ENCODE data around the gene ASCL4. TPM values are rescaled to one million over a fixed set of nuclear protein-coding genes. Genes with fewer than 3 reads are reported as not detected.

ASCL4 gene
- total RNA-seq, 4 donors from 2014 or later: not detected

DNA sequence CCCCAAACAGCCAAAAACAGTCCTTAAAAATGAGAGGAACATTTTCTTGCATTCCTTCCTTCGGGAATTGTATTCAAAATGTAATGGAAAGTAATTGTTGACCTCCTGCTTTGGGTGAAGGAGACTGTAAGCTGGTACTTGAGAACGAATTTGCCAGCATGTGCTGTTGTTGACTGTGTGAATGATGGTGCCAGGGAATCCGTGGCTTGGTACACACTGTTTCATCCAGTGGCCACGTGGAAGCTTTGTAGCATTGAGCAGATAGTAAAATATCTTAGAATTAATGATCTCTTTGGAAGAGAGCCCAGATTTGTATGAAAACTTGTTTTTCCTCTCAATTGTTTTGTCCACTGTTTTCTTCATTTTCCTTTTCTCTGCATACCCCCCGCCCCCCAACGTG lies 1.7 kb downstream of the ASCL4 start:
- H3K27me3 ChIP-seq: peaks cover 0 to 8% of the 10 kb centered on the region in 2 donors
- H3K4me1 ChIP-seq: no peaks in the 10 kb centered on the region
- no peaks in the 10 kb centered on the region for H3K36me3 ChIP-seq
- H3K4me3 ChIP-seq: no peak overlapping the region
- intact Hi-C loops (cut with DNase I; ENCODE audit: low total_unique reads): no loop called here
- H3K27ac ChIP-seq: no peak overlapping the region
- TF ChIP-seq POLR2A (IDR thresholded peaks at IDR 0.05) (no peak), CTCF (IDR thresholded peaks at IDR 0.05) (no peak)
- DNase-seq: no peak
- no peaks in the 10 kb centered on the region for H3K9me3 ChIP-seq

GRCh38 chr12:107778383-107779025 lies 4.0 kb downstream of the ASCL4 start:
- peaks cover 0 to 8% of the 10 kb centered on the region in 2 donors for H3K27me3 ChIP-seq
- H3K9me3 ChIP-seq: no peaks in the 10 kb centered on the region
- intact Hi-C loops (cut with DNase I; ENCODE audit: low total_unique reads): no loop called here
- DNase-seq: no peak
- H3K4me3 ChIP-seq: no peak overlapping the region
- no peaks in the 10 kb centered on the region for H3K4me1 ChIP-seq
- H3K36me3 ChIP-seq: no peaks in the 10 kb centered on the region
- TF ChIP-seq POLR2A (IDR thresholded peaks at IDR 0.05) (no peak), CTCF (IDR thresholded peaks at IDR 0.05) (no peak)
- no peak overlapping the region for H3K27ac ChIP-seq

GRCh38 chr12:107779077-107779831 lies 4.8 kb downstream of the ASCL4 start:
- TF ChIP-seq CTCF (IDR thresholded peaks at IDR 0.05) (no peak), POLR2A (IDR thresholded peaks at IDR 0.05) (no peak)
- Histone ChIP-seq H3K4me3 (no peak overlapping the region), H3K36me3 (no peaks in the 10 kb centered on the region), H3K4me1 (no peaks in the 10 kb centered on the region), H3K9me3 (no peaks in the 10 kb centered on the region), H3K27me3 (peaks cover 0 to 8% of the 10 kb centered on the region in 2 donors), H3K27ac (no peak overlapping the region)
- no peak for DNase-seq
- intact Hi-C loops (cut with DNase I; ENCODE audit: low total_unique reads): no loop called here

GRCh38 chr12:107780298-107780697 lies 5.8 kb downstream of the ASCL4 start:
- intact Hi-C loops (cut with DNase I; ENCODE audit: low total_unique reads): no loop called here
- no peak overlapping the region for H3K4me3 ChIP-seq
- H3K9me3 ChIP-seq: no peaks in the 10 kb centered on the region
- no peak for TF ChIP-seq CTCF (IDR thresholded peaks at IDR 0.05)
- no peak for TF ChIP-seq POLR2A (IDR thresholded peaks at IDR 0.05)
- H3K27me3 ChIP-seq: no peaks in the 10 kb centered on the region
- H3K27ac ChIP-seq: no peak overlapping the region
- H3K36me3 ChIP-seq: no peaks in the 10 kb centered on the region
- DNase-seq: no peak
- no peaks in the 10 kb centered on the region for H3K4me1 ChIP-seq

DNA sequence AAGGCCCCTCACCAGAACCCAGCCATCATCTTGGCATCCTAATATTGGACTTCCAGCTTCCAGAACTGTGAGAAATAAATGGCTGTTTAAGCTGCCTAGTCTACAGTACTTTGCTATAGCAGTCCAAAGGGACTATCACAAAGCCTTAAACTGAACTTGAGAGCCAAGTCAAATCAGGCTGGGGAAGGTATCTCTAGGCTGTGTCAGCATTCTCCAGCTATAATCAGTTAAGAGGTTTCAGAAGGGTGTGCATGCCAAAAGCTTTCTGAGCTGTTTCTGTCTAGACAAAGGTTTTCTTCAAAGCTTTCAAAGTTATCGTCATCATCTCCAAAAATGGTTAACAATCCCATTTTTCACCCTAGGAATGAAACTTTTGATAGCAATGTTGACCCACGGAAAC lies 7.6 kb downstream of the ASCL4 start:
- intact Hi-C loops (cut with DNase I; ENCODE audit: low total_unique reads): no loop called here
- H3K27me3 ChIP-seq: no peaks in the 10 kb centered on the region
- no peaks in the 10 kb centered on the region for H3K9me3 ChIP-seq
- no peak for DNase-seq
- H3K4me1 ChIP-seq: no peaks in the 10 kb centered on the region
- no peak overlapping the region for H3K4me3 ChIP-seq
- H3K36me3 ChIP-seq: no peaks in the 10 kb centered on the region
- H3K27ac ChIP-seq: no peak overlapping the region
- no peak for TF ChIP-seq CTCF (IDR thresholded peaks at IDR 0.05)
- TF ChIP-seq POLR2A (IDR thresholded peaks at IDR 0.05): no peak

All from uterus (tissue), 4 donors.